Mesothelial cell of epicardium (in vitro differentiated cells): Measurements from ENCODE around the gene DIP2C. TPM values are rescaled to one million over a fixed set of nuclear protein-coding genes. Genes with fewer than 3 reads are reported as not detected.

Source experiments
- DNase-seq, 2 experiments: peaks; one replicate each; pipeline ENCODE4 v3.0.0; 2021; ENCODE audit warnings: low spot score in 2 of 2; ENCODE audit not compliant: unreplicated experiment in 2 of 2
- H3K27ac Mint-ChIP-seq: 2 replicates; pipeline ENCODE4 v1.8.0; 2021; ENCODE audit warnings: mixed read lengths
- H3K27me3 Mint-ChIP-seq: 2 replicates; pipeline ENCODE4 v1.8.0; 2021; ENCODE audit warnings: low read depth, mixed read lengths
- H3K36me3 Mint-ChIP-seq: 2 replicates; pipeline ENCODE4 v1.8.0; 2021; ENCODE audit warnings: mixed read lengths
- H3K4me1 Mint-ChIP-seq: 2 replicates; pipeline ENCODE4 v1.8.0; 2021; ENCODE audit warnings: mixed read lengths
- H3K4me3 Mint-ChIP-seq: 2 replicates; pipeline ENCODE4 v1.8.0; 2021; ENCODE audit warnings: mild to moderate bottlenecking, moderate library complexity, mixed read lengths
- H3K9me3 Mint-ChIP-seq: 2 replicates; pipeline ENCODE4 v1.8.0; 2021; ENCODE audit warnings: mixed read lengths
- CTCF ChIP-seq: fragments of 200-600 bp; sonication (generic); IDR thresholded peaks from one replicate; pipeline ENCODE4 v1.5.0; 2021; ENCODE audit warnings: antibody characterized with exemption; ENCODE audit not compliant: unreplicated experiment
- total RNA-seq: library from RNA; stranded (reverse); gene quantifications from 3 replicates; pipeline ENCODE4 v1.2.1, GENCODE V29; 2021

DIP2C gene
- total RNA-seq, 1 donor from 2014 or later, result 30.3 TPM

GRCh38 chr10:672992-673391, 16.5 kb downstream of the DIP2C start:
- H3K27me3 Mint-ChIP-seq, result no peaks in the 10 kb centered on the region
- H3K4me3 Mint-ChIP-seq, result no peak overlapping the region
- peaks cover 13% of the 10 kb centered on the region for H3K36me3 Mint-ChIP-seq
- no peaks in the 10 kb centered on the region for H3K4me1 Mint-ChIP-seq
- TF ChIP-seq CTCF, result no peak
- H3K27ac Mint-ChIP-seq, result no peak overlapping the region
- H3K9me3 Mint-ChIP-seq, result peaks cover 20% of the 10 kb centered on the region
- no peak for DNase-seq

GRCh38 chr10:672203-672602, 17.3 kb downstream of the DIP2C start:
- TF ChIP-seq CTCF, result no peak
- Mint-ChIP-seq H3K36me3 (peaks cover 13% of the 10 kb centered on the region), H3K27me3 (no peaks in the 10 kb centered on the region), H3K4me3 (no peak overlapping the region), H3K4me1 (no peaks in the 10 kb centered on the region), H3K27ac (no peak overlapping the region), H3K9me3 (peaks cover 20% of the 10 kb centered on the region)
- DNase-seq, result no peak

- no peak for DNase-seq
- no peaks in the 10 kb centered on the region for H3K27me3 Mint-ChIP-seq
- H3K4me1 Mint-ChIP-seq, result no peaks in the 10 kb centered on the region
- H3K36me3 Mint-ChIP-seq, result peaks cover 13% of the 10 kb centered on the region
- H3K4me3 Mint-ChIP-seq, result no peak overlapping the region
- TF ChIP-seq CTCF, result no peak
- no peak overlapping the region for H3K27ac Mint-ChIP-seq
- H3K9me3 Mint-ChIP-seq, result peaks cover 17% of the 10 kb centered on the region
These were observed 18.5 kb downstream of the DIP2C start for GRCh38 chr10:670990-671389.

GRCh38 chr10:670038-670437, 19.4 kb downstream of the DIP2C start:
- peaks cover 11% of the 10 kb centered on the region for H3K36me3 Mint-ChIP-seq
- DNase-seq, result no peak
- H3K9me3 Mint-ChIP-seq, result peaks cover 8% of the 10 kb centered on the region
- H3K27me3 Mint-ChIP-seq, result no peaks in the 10 kb centered on the region
- H3K4me1 Mint-ChIP-seq, result peaks cover 5% of the 10 kb centered on the region
- H3K4me3 Mint-ChIP-seq, result no peak overlapping the region
- H3K27ac Mint-ChIP-seq, result no peak overlapping the region
- TF ChIP-seq CTCF, result no peak

GRCh38 chr10:668786-669485, 20.5 kb downstream of the DIP2C start:
- H3K27ac Mint-ChIP-seq, result no peak overlapping the region

More at GRCh38 chr10:668786-669485, 20.5 kb downstream of the DIP2C start:
- Mint-ChIP-seq H3K9me3 (peaks cover 1% of the 10 kb centered on the region), H3K4me1 (peaks cover 5% of the 10 kb centered on the region), H3K27me3 (no peaks in the 10 kb centered on the region), H3K36me3 (peaks cover 7% of the 10 kb centered on the region), H3K4me3 (no peak overlapping the region)
- no peak for DNase-seq
- no peak for TF ChIP-seq CTCF
